GM12878 (cell line): Measurements from ENCODE around the gene INPP1. TPM values are rescaled to one million over a fixed set of nuclear protein-coding genes. Genes with fewer than 3 reads are reported as not detected.

ENCODE experiments used
- EED ChIP-seq: sonication (generic); IDR thresholded peaks from 2 replicates; pipeline ENCODE4 v1.6.1; 2016; ENCODE audit warnings: antibody characterized with exemption, low read depth
- polyA plus RNA-seq, 11 experiments: library from polyadenylated mRNA; depleted of rRNA in 4 of 11; unstranded in 6 of 11; stranded (reverse) in 5 of 11; fragments of >200 nt; fragmentation: Nextera tagmentation in 4 of 11; fragmentation: Illumina TruSeq in 1 of 11; extraction: Ambion mirVana in 4 of 11; extraction: Trizol in 1 of 11; gene quantifications; 1 replicate in 1 of 11; 2 replicates in 10 of 11; pipeline versions ENCODE4 v1.2.1 to v1.2.3, GENCODE V29; 2011 to 2016; ENCODE audit warnings: inconsistent platforms in 2 of 11, missing spikeins in 2 of 11, low read depth in 1 of 11
- total RNA-seq, 4 experiments: library from RNA; depleted of rRNA in 3 of 4; stranded (reverse); fragments of >200 nt in 3 of 4; fragmentation: Illumina TruSeq in 1 of 4; extraction: Trizol in 1 of 4; gene quantifications; 2 replicates each; pipeline versions ENCODE4 v1.2.1 to v1.2.3, GENCODE V29; 2013 to 2021
- TF ChIP-seq, protein P1 (sequence below): fragments of 450-650 bp; IDR thresholded peaks from 2 replicates; pipeline ENCODE4 v1.6.1; 2017; ENCODE audit warnings: mild to moderate bottlenecking, moderate library complexity
- TF ChIP-seq, protein P2 (sequence below): fragments of 450-650 bp; IDR thresholded peaks from 2 replicates; pipeline ENCODE4 v1.6.1; 2016; ENCODE audit warnings: mild to moderate bottlenecking
- TF ChIP-seq, protein P3 (sequence below): IDR thresholded peaks from 2 replicates; pipeline ENCODE4 v1.6.1; 2012; ENCODE audit warnings: improper control_type of control experiment, low read depth, low read length; ENCODE audit not compliant: insufficient replicate concordance

The INPP1 gene
- total and polyA plus RNA-seq, 10 of the 15 experiments (the other 5 are each of a cell fraction or from before 2014, with no cell fraction given): 3.3 to 17.9 (median 11.1) TPM

DNA sequence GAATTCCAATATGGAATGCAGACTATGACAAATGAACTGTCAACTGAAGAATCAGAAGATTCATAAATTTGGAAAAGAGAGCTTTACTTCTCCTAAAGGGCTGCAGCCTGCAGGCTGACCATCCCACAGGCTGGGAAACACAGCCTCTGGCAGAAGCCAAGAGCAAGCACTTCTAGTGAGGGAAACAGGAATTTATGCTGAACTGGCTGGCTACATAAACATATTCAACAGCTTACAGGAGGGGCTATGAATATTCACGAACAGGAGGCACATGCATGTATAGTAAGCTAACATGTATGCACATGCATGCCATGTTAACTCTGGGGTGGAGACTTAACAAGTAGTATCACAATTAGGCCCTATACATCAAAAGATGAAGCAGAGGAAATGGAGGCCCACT is 41.3 kb upstream of the INPP1 start (continued):
- TF ChIP-seq, protein P1, sequence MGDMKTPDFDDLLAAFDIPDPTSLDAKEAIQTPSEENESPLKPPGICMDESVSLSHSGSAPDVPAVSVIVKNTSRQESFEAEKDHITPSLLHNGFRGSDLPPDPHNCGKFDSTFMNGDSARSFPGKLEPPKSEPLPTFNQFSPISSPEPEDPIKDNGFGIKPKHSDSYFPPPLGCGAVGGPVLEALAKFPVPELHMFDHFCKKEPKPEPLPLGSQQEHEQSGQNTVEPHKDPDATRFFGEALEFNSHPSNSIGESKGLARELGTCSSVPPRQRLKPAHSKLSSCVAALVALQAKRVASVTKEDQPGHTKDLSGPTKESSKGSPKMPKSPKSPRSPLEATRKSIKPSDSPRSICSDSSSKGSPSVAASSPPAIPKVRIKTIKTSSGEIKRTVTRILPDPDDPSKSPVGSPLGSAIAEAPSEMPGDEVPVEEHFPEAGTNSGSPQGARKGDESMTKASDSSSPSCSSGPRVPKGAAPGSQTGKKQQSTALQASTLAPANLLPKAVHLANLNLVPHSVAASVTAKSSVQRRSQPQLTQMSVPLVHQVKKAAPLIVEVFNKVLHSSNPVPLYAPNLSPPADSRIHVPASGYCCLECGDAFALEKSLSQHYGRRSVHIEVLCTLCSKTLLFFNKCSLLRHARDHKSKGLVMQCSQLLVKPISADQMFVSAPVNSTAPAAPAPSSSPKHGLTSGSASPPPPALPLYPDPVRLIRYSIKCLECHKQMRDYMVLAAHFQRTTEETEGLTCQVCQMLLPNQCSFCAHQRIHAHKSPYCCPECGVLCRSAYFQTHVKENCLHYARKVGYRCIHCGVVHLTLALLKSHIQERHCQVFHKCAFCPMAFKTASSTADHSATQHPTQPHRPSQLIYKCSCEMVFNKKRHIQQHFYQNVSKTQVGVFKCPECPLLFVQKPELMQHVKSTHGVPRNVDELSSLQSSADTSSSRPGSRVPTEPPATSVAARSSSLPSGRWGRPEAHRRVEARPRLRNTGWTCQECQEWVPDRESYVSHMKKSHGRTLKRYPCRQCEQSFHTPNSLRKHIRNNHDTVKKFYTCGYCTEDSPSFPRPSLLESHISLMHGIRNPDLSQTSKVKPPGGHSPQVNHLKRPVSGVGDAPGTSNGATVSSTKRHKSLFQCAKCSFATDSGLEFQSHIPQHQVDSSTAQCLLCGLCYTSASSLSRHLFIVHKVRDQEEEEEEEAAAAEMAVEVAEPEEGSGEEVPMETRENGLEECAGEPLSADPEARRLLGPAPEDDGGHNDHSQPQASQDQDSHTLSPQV: no peak
- no peak for TF ChIP-seq EED
- TF ChIP-seq, protein P2, sequence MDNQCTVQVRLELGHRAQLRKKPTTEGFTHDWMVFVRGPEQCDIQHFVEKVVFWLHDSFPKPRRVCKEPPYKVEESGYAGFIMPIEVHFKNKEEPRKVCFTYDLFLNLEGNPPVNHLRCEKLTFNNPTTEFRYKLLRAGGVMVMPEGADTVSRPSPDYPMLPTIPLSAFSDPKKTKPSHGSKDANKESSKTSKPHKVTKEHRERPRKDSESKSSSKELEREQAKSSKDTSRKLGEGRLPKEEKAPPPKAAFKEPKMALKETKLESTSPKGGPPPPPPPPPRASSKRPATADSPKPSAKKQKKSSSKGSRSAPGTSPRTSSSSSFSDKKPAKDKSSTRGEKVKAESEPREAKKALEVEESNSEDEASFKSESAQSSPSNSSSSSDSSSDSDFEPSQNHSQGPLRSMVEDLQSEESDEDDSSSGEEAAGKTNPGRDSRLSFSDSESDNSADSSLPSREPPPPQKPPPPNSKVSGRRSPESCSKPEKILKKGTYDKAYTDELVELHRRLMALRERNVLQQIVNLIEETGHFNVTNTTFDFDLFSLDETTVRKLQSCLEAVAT: no peak
- TF ChIP-seq, protein P3, sequence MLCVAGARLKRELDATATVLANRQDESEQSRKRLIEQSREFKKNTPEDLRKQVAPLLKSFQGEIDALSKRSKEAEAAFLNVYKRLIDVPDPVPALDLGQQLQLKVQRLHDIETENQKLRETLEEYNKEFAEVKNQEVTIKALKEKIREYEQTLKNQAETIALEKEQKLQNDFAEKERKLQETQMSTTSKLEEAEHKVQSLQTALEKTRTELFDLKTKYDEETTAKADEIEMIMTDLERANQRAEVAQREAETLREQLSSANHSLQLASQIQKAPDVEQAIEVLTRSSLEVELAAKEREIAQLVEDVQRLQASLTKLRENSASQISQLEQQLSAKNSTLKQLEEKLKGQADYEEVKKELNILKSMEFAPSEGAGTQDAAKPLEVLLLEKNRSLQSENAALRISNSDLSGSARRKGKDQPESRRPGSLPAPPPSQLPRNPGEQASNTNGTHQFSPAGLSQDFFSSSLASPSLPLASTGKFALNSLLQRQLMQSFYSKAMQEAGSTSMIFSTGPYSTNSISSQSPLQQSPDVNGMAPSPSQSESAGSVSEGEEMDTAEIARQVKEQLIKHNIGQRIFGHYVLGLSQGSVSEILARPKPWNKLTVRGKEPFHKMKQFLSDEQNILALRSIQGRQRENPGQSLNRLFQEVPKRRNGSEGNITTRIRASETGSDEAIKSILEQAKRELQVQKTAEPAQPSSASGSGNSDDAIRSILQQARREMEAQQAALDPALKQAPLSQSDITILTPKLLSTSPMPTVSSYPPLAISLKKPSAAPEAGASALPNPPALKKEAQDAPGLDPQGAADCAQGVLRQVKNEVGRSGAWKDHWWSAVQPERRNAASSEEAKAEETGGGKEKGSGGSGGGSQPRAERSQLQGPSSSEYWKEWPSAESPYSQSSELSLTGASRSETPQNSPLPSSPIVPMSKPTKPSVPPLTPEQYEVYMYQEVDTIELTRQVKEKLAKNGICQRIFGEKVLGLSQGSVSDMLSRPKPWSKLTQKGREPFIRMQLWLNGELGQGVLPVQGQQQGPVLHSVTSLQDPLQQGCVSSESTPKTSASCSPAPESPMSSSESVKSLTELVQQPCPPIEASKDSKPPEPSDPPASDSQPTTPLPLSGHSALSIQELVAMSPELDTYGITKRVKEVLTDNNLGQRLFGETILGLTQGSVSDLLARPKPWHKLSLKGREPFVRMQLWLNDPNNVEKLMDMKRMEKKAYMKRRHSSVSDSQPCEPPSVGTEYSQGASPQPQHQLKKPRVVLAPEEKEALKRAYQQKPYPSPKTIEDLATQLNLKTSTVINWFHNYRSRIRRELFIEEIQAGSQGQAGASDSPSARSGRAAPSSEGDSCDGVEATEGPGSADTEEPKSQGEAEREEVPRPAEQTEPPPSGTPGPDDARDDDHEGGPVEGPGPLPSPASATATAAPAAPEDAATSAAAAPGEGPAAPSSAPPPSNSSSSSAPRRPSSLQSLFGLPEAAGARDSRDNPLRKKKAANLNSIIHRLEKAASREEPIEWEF: no peak
